Measurements from ENCODE around the gene POU2AF2.
"Not testable (repeated sequence)": the region's sequence is repeated elsewhere in the genome, so short reads cannot be mapped to it uniquely, and the experiment has no call there.

The POU2AF2 gene

GRCh38 chr11:111258046-111258445 is 12.5 kb downstream of the POU2AF2 start:
- DNase-seq (ENCODE audit: low spot score) = no peak

GRCh38 chr11:111259896-111260295 is 14.4 kb downstream of the POU2AF2 start:
- DNase-seq (ENCODE audit: low spot score) = no peak

GRCh38 chr11:111260811-111261210 is 15.3 kb downstream of the POU2AF2 start:
- no peak for DNase-seq (ENCODE audit: low spot score)

GRCh38 chr11:111264646-111265045 is 19.1 kb downstream of the POU2AF2 start:
- no peak for DNase-seq (ENCODE audit: low spot score)

GRCh38 chr11:111265421-111265820 is 19.9 kb downstream of the POU2AF2 start:
- no peak for DNase-seq (ENCODE audit: low spot score)

GRCh38 chr11:111268303-111268702 is 22.8 kb downstream of the POU2AF2 start:
- DNase-seq (ENCODE audit: low spot score) = not testable (repeated sequence)

- DNase-seq (ENCODE audit: low spot score) = peak; percentile 43
Observed at GRCh38 chr11:111269146-111269868, 23.8 kb downstream of the POU2AF2 start.

- no peak for DNase-seq (ENCODE audit: low spot score)
Observed at GRCh38 chr11:111272420-111272819, 26.9 kb downstream of the POU2AF2 start.

- DNase-seq (ENCODE audit: low spot score) = no peak
Observed at GRCh38 chr11:111282562-111283075, 37.1 kb downstream of the POU2AF2 start.

GRCh38 chr11:111283945-111284481 is 38.5 kb downstream of the POU2AF2 start:
- DNase-seq (ENCODE audit: low spot score) = no peak

GRCh38 chr11:111285189-111286091 is 39.9 kb downstream of the POU2AF2 start:
- no peak for DNase-seq (ENCODE audit: low spot score)

- no peak for DNase-seq (ENCODE audit: low spot score)
Observed at GRCh38 chr11:111291764-111292163, 46.2 kb downstream of the POU2AF2 start.

- DNase-seq (ENCODE audit: low spot score) = not testable (repeated sequence)
Observed at GRCh38 chr11:111292408-111292807, 46.9 kb downstream of the POU2AF2 start.

- DNase-seq (ENCODE audit: low spot score) = no peak
Observed at GRCh38 chr11:111296196-111296595, 50.7 kb downstream of the POU2AF2 start.

GRCh38 chr11:111297696-111298095 is 52.2 kb downstream of the POU2AF2 start:
- DNase-seq (ENCODE audit: low spot score) = no peak

- no peak for DNase-seq (ENCODE audit: low spot score)
Observed at GRCh38 chr11:111298413-111299100, 53.0 kb downstream of the POU2AF2 start, which contains the start of gene POU2AF3. POU2AF3 (plus strand) TSS chr11:111298546; CDS start chr11:111298582, 36 bp downstream.

GRCh38 chr11:111299101-111300026 is 53.8 kb downstream of the POU2AF2 start:
- peak; percentile 20 for DNase-seq (ENCODE audit: low spot score)

GRCh38 chr11:111300569-111300968 is 55.0 kb downstream of the POU2AF2 start:
- DNase-seq (ENCODE audit: low spot score) = no peak

GRCh38 chr11:111301004-111301841 is 55.7 kb downstream of the POU2AF2 start:
- no peak for DNase-seq (ENCODE audit: low spot score)

GRCh38 chr11:111301842-111302118 is 56.3 kb downstream of the POU2AF2 start:
- no peak for DNase-seq (ENCODE audit: low spot score)
